Measurements from ENCODE around the gene THAP3. TPM values are rescaled to one million over a fixed set of nuclear protein-coding genes. Genes with fewer than 3 reads are reported as not detected.

Gene THAP3, protein sequence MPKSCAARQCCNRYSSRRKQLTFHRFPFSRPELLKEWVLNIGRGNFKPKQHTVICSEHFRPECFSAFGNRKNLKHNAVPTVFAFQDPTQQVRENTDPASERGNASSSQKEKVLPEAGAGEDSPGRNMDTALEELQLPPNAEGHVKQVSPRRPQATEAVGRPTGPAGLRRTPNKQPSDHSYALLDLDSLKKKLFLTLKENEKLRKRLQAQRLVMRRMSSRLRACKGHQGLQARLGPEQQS
- 25.0 and 37.2 TPM in 2 replicates for total RNA-seq (ENCODE audit: low replicate concordance)

DNA sequence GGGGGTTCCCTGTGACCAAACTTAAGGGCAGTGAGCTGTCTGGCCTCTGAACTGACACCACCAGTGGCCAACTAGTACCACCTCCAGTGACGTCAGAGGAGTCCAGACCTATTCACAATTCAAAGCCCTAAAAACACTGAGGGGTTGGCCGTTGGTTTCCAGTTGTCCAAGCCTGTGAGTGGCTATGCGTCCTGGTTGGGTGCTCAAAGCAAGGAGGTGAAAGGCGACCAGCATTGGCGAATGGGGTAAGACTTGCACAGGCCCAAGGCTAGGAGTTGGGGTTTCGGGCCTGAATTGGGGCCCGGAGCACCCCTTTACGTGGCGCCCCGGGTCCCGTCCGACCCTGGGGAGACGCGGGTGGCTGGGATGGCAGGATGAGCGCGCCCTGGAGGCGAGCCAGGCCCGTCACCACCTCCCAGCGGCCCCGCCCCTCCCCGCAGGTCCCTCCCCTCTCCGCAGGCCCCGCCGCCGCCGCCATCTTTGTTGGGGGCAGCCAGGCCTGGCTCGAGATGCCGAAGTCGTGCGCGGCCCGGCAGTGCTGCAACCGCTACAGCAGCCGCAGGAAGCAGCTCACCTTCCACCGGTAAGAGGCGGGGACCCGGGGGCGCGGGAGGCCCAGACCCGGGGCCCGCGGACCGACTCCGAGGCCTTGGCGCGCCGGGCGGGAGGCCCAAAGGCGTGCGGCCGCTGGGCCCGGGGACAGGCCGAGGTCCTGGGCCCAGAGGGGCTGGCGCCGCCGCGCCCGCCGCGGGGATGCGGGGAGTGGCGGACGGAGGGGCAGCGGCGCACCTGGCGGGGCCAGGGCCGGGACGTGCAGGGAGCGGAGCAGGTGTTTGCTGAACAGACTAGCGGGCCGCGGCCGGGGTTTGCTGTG, at the start of gene THAP3:
TSS of gene THAP3 (plus strand) at position 159 of the 874 bp plus-strand sequence. CDS start at position 510, 351 bp downstream.
- Histone ChIP-seq H2AFZ (replicated peaks) (no peak within 1 kb of the TSS), H3K4me3 (peak within 1 kb of the TSS; percentile 64), H3K9ac (peak within 1 kb of the TSS; percentile 74), H4K20me1 (ENCODE audit: low read depth) (peaks cover 59% of the 10 kb centered on the region), H3K36me3 (no peaks in the 10 kb centered on the region), H3K79me2 (ENCODE audit: low read depth) (peaks cover 59% of the 10 kb centered on the region), H3F3A (ENCODE audit: low read depth) (peaks cover 27% of the 10 kb centered on the region), H3K4me1 (peaks cover 8% of the 10 kb centered on the region), H3K27me3 (no peaks in the 10 kb centered on the region), H3K9me3 (ENCODE audit: low read depth) (no peaks in the 10 kb centered on the region), H3K27ac (peak within 1 kb of the TSS; percentile 66), H3K4me2 (peak within 1 kb of the TSS; percentile 91)
- peak; percentile 94 for DNase-seq (ENCODE audit: low spot score)
- Mint-ChIP-seq H3K36me3 (peaks cover 29% of the 10 kb centered on the region), H3K27me3 (ENCODE audit: insufficient read depth, low read depth) (no peaks in the 10 kb centered on the region), H3K9me3 (no peaks in the 10 kb centered on the region), H3K27ac (peak within 1 kb of the TSS; percentile 91), H3K4me1 (peaks cover 16% of the 10 kb centered on the region), H3K4me3 (peak within 1 kb of the TSS; percentile 95)
- TF ChIP-seq, protein P1, sequence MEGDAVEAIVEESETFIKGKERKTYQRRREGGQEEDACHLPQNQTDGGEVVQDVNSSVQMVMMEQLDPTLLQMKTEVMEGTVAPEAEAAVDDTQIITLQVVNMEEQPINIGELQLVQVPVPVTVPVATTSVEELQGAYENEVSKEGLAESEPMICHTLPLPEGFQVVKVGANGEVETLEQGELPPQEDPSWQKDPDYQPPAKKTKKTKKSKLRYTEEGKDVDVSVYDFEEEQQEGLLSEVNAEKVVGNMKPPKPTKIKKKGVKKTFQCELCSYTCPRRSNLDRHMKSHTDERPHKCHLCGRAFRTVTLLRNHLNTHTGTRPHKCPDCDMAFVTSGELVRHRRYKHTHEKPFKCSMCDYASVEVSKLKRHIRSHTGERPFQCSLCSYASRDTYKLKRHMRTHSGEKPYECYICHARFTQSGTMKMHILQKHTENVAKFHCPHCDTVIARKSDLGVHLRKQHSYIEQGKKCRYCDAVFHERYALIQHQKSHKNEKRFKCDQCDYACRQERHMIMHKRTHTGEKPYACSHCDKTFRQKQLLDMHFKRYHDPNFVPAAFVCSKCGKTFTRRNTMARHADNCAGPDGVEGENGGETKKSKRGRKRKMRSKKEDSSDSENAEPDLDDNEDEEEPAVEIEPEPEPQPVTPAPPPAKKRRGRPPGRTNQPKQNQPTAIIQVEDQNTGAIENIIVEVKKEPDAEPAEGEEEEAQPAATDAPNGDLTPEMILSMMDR (IDR thresholded peaks at IDR 0.05): peak; percentile 41
- TF ChIP-seq EZH2phosphoT487 (IDR thresholded peaks at IDR 0.05) (no peak), EZH2 (IDR thresholded peaks at IDR 0.05) (no peak)

DNA sequence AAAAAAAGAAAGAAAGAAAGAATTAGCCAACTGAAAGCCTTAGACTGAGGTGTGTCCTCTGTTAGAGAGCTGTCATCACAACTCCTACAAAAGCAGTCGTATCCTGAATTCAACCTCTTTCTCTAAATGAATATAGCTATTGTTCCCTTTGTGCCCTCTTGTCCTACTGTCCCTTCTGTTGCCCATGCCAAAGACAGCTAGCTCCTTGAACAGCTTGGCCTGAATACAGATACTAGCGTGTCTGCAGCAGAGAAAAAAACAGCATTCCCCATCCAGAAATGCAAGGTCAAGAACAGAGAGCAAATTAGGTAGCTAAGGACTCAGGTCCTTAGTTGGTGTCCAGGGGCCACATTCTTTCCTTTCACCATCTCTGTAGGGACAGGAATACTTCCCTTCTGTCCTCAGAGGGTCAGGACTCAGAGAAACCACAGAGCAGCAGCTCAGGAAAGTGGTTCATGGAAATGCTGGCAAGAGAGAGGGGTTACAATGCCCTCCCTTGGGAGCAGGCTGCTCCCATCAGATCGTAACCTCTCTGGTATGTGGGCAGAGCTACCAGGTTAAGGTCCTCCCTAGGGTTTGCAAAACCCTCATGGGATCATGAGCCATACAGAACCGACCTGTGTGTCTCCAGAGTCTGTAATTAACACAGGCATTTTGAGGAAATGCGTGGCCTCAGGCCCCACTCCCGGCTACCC, 46.7 kb upstream of the THAP3 start:
- H3K4me1 ChIP-seq: peaks cover 14% of the 10 kb centered on the region
- Mint-ChIP-seq H3K9me3 (no peaks in the 10 kb centered on the region), H3K36me3 (no peaks in the 10 kb centered on the region), H3K4me1 (peaks cover 29% of the 10 kb centered on the region), H3K27me3 (ENCODE audit: insufficient read depth, low read depth) (peaks cover 7% of the 10 kb centered on the region), H3K4me3 (no peak overlapping the region), H3K27ac (no peak overlapping the region)
- H3F3A ChIP-seq (ENCODE audit: low read depth): peaks cover 10% of the 10 kb centered on the region
- H3K79me2 ChIP-seq (ENCODE audit: low read depth): peaks cover 26% of the 10 kb centered on the region
- H3K27ac ChIP-seq: no peak overlapping the region
- H3K9ac ChIP-seq: no peak overlapping the region
- no peak overlapping the region for H2AFZ ChIP-seq (replicated peaks)
- H3K4me2 ChIP-seq: no peak overlapping the region
- peaks cover 12% of the 10 kb centered on the region for H4K20me1 ChIP-seq (ENCODE audit: low read depth)
- H3K9me3 ChIP-seq (ENCODE audit: low read depth): no peaks in the 10 kb centered on the region
- H3K36me3 ChIP-seq: no peaks in the 10 kb centered on the region
- no peaks in the 10 kb centered on the region for H3K27me3 ChIP-seq
- no peak overlapping the region for H3K4me3 ChIP-seq
- TF ChIP-seq, protein P1 (IDR thresholded peaks at IDR 0.05): no peak
- no peak for TF ChIP-seq EZH2 (IDR thresholded peaks at IDR 0.05)
- no peak for TF ChIP-seq EZH2phosphoT487 (IDR thresholded peaks at IDR 0.05)
- DNase-seq (ENCODE audit: low spot score): no peak

DNA sequence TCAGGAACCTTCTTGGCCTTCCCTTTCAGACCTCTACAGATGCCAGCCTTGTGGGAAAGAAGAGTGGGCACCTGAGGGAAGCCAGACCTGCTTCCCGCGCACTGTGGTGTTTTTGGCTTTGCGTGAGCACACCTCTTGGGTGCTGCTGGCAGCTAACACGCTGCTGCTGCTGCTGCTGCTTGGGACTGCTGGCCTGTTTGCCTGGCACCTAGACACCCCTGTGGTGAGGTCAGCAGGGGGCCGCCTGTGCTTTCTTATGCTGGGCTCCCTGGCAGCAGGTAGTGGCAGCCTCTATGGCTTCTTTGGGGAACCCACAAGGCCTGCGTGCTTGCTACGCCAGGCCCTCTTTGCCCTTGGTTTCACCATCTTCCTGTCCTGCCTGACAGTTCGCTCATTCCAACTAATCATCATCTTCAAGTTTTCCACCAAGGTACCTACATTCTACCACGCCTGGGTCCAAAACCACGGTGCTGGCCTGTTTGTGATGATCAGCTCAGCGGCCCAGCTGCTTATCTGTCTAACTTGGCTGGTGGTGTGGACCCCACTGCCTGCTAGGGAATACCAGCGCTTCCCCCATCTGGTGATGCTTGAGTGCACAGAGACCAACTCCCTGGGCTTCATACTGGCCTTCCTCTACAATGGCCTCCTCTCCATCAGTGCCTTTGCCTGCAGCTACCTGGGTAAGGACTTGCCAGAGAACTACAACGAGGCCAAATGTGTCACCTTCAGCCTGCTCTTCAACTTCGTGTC, 45.9 kb upstream of the THAP3 start:
- Mint-ChIP-seq H3K4me3 (peak overlapping the region; percentile 95), H3K4me1 (peaks cover 29% of the 10 kb centered on the region), H3K9me3 (no peaks in the 10 kb centered on the region), H3K36me3 (no peaks in the 10 kb centered on the region), H3K27ac (peak overlapping the region; percentile 87), H3K27me3 (ENCODE audit: insufficient read depth, low read depth) (peaks cover 7% of the 10 kb centered on the region)
- Histone ChIP-seq H3K36me3 (no peaks in the 10 kb centered on the region), H3K4me1 (peaks cover 13% of the 10 kb centered on the region), H3K9ac (no peak overlapping the region), H3K27me3 (no peaks in the 10 kb centered on the region), H3K4me2 (peak overlapping the region; percentile 81), H3K79me2 (ENCODE audit: low read depth) (peaks cover 26% of the 10 kb centered on the region), H4K20me1 (ENCODE audit: low read depth) (peaks cover 12% of the 10 kb centered on the region), H2AFZ (replicated peaks) (no peak overlapping the region), H3K27ac (no peak overlapping the region), H3K9me3 (ENCODE audit: low read depth) (no peaks in the 10 kb centered on the region), H3F3A (ENCODE audit: low read depth) (peaks cover 10% of the 10 kb centered on the region), H3K4me3 (peak overlapping the region; percentile 82)
- TF ChIP-seq EZH2phosphoT487 (IDR thresholded peaks at IDR 0.05): no peak
- TF ChIP-seq, protein P1 (IDR thresholded peaks at IDR 0.05): no peak
- TF ChIP-seq EZH2 (IDR thresholded peaks at IDR 0.05): no peak
- no peak for DNase-seq (ENCODE audit: low spot score)
